K562 (cell line): ENCODE measurements around the gene OAT. TPM values are rescaled to one million over a fixed set of nuclear protein-coding genes. Genes with fewer than 3 reads are reported as not detected.

ENCODE experiments used
- CREM ChIP-seq: IDR thresholded peaks from 2 replicates; pipeline ENCODE4 v1.6.1; 2014; ENCODE audit warnings: antibody characterized with exemption, low read depth
- EP400 ChIP-seq: fragments of 450-650 bp; IDR thresholded peaks from 2 replicates; pipeline ENCODE4 v1.6.1; 2017; ENCODE audit warnings: antibody characterized with exemption, mild to moderate bottlenecking, moderate library complexity
- NONO ChIP-seq, 2 experiments: fragments of 200-400 bp in 1 of 2; fragments of 450-650 bp in 1 of 2; formaldehyde crosslinking in 1 of 2; IDR thresholded peaks; 2 replicates each; pipeline ENCODE4 v1.6.1; 2017; ENCODE audit warnings: low read depth in 2 of 2, mild to moderate bottlenecking in 2 of 2, moderate library complexity in 2 of 2, low read length in 1 of 2
- polyA plus RNA-seq, 8 experiments: library from polyadenylated mRNA; depleted of rRNA in 4 of 8; stranded (reverse) in 5 of 8; unstranded in 3 of 8; fragments of >200 nt; fragmentation: Nextera tagmentation in 2 of 8; fragmentation: Illumina TruSeq in 1 of 8; extraction: Ambion mirVana in 2 of 8; extraction: Trizol in 1 of 8; gene quantifications; 2 replicates each; pipeline versions ENCODE4 v1.2.1 to v1.2.3, GENCODE V29; 2011 to 2014; ENCODE audit warnings: inconsistent platforms in 1 of 8, missing spikeins in 1 of 8
- total RNA-seq, 7 experiments: library from RNA; depleted of rRNA in 6 of 7; stranded (reverse); fragments of >200 nt in 6 of 7; fragmentation: Illumina TruSeq in 2 of 7; extraction: Trizol in 2 of 7; gene quantifications; 2 replicates each; pipeline versions ENCODE4 v1.2.1 to v1.2.3, GENCODE V29; 2011 to 2021; ENCODE audit warnings: low replicate concordance in 1 of 7
- TF ChIP-seq, protein P1 (sequence below), 2 experiments: fragments of 450-650 bp; formaldehyde crosslinking in 1 of 2; IDR thresholded peaks; 2 replicates each; pipeline versions ENCODE4 v1.4.0 to v1.6.1; 2014 to 2020; ENCODE audit warnings: mild to moderate bottlenecking in 2 of 2, borderline replicate concordance in 1 of 2, low read depth in 1 of 2
- TF ChIP-seq, protein P2 (sequence below), 2 experiments: IDR thresholded peaks; 2 replicates each; pipeline ENCODE4 v1.6.1; 2011; ENCODE audit warnings: borderline replicate concordance in 1 of 2, control low read depth in 1 of 2, low read depth in 1 of 2, low read length in 1 of 2, mild to moderate bottlenecking in 1 of 2, mixed read lengths in 1 of 2, moderate library complexity in 1 of 2; ENCODE audit not compliant: insufficient read depth in 1 of 2, insufficient read length in 1 of 2, poor library complexity in 1 of 2, severe bottlenecking in 1 of 2; ENCODE audit errors: extremely low read depth in 1 of 2
- TF ChIP-seq, protein P3 (sequence below): sonication (generic); formaldehyde crosslinking; IDR thresholded peaks from 2 replicates; pipeline ENCODE4 v1.5.0; 2020; ENCODE audit warnings: missing genetic modification reagents
- TF ChIP-seq, protein P4 (sequence below), 2 experiments: IDR thresholded peaks; 2 replicates each; pipeline ENCODE4 v1.6.1; 2012; ENCODE audit warnings: improper control_type of control experiment in 2 of 2, low read depth in 2 of 2, low read length in 2 of 2, borderline replicate concordance in 1 of 2
- TF ChIP-seq, protein P5 (sequence below): IDR thresholded peaks from 2 replicates; pipeline ENCODE4 v1.6.1; 2014; ENCODE audit warnings: antibody characterized with exemption

OAT gene
- total and polyA plus RNA-seq, 9 of the 15 experiments (the other 6 are each of a cell fraction or from before 2014, with no cell fraction given): 100 to 312 (median 163) TPM

DNA sequence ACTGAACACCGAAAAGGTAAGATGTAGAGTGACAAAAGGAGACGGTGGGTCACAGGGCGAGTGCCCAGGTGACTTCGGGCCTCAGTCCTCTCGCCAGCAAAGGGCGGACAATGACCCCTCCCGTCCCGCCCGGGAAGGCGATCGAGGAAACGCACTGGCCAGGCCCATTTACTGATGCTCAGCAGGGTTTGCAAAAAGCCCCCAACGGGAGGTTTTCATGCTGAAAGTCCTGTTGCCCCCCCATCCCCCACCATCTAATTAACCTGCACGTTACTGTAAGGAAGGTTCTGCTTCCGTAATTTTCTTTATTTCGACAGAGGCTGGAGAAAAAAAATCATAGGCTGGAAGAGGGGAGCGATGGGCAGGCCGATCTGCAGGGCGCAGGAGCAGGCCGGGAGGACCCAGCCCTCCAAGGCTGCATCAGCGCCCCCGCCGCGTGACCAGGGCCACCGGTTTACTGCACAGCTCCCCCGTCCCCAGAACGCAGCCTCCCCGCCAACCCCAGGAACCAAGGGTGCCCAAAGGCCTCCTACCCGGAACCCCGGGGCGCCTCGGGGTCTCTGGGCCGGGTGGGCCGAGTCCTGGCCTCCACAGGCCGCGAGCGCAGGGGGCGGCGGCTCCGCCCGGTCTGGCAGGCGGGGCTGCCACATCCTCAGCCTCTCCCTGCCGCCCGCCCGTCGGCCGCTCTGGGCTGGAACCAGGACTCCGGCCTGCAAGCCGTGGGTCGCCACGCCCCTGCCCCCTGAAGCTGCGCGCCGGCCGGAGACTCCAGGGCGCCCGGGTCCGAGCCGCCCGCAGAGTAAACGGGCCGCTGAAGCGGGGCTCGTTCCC lies 613 bp downstream of the OAT start (continued):
- TF ChIP-seq, protein P1, sequence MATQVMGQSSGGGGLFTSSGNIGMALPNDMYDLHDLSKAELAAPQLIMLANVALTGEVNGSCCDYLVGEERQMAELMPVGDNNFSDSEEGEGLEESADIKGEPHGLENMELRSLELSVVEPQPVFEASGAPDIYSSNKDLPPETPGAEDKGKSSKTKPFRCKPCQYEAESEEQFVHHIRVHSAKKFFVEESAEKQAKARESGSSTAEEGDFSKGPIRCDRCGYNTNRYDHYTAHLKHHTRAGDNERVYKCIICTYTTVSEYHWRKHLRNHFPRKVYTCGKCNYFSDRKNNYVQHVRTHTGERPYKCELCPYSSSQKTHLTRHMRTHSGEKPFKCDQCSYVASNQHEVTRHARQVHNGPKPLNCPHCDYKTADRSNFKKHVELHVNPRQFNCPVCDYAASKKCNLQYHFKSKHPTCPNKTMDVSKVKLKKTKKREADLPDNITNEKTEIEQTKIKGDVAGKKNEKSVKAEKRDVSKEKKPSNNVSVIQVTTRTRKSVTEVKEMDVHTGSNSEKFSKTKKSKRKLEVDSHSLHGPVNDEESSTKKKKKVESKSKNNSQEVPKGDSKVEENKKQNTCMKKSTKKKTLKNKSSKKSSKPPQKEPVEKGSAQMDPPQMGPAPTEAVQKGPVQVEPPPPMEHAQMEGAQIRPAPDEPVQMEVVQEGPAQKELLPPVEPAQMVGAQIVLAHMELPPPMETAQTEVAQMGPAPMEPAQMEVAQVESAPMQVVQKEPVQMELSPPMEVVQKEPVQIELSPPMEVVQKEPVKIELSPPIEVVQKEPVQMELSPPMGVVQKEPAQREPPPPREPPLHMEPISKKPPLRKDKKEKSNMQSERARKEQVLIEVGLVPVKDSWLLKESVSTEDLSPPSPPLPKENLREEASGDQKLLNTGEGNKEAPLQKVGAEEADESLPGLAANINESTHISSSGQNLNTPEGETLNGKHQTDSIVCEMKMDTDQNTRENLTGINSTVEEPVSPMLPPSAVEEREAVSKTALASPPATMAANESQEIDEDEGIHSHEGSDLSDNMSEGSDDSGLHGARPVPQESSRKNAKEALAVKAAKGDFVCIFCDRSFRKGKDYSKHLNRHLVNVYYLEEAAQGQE (IDR thresholded peaks at IDR 0.05; ENCODE audit: borderline replicate concordance): 0 out of 2 replicates have a peak, but pooled peaks have one; percentile 5
- TF ChIP-seq, protein P1 (CRISPR knock-in tag; IDR thresholded peaks at IDR 0.05; ENCODE audit: low read depth): no peak
- TF ChIP-seq, protein P2, sequence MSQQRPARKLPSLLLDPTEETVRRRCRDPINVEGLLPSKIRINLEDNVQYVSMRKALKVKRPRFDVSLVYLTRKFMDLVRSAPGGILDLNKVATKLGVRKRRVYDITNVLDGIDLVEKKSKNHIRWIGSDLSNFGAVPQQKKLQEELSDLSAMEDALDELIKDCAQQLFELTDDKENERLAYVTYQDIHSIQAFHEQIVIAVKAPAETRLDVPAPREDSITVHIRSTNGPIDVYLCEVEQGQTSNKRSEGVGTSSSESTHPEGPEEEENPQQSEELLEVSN (IDR thresholded peaks at IDR 0.05; ENCODE audit: borderline replicate concordance in 1 of 2, extremely low read depth in 1 of 2, insufficient read depth in 1 of 2, insufficient read length in 1 of 2, low read depth in 1 of 2, low read length in 1 of 2, poor library complexity in 1 of 2, severe bottlenecking in 1 of 2): peak in 1 of 2 experiments; percentile 23
- TF ChIP-seq, protein P3, sequence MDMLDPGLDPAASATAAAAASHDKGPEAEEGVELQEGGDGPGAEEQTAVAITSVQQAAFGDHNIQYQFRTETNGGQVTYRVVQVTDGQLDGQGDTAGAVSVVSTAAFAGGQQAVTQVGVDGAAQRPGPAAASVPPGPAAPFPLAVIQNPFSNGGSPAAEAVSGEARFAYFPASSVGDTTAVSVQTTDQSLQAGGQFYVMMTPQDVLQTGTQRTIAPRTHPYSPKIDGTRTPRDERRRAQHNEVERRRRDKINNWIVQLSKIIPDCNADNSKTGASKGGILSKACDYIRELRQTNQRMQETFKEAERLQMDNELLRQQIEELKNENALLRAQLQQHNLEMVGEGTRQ (CRISPR knock-in tag): peak; percentile 57
- TF ChIP-seq CREM (0 out of 2 replicates have a peak, but pooled peaks have one; percentile 18), NONO (IDR thresholded peaks at IDR 0.05; ENCODE audit: low read depth in 2 of 2, low read length in 1 of 2) (peak in 1 of 2 experiments; percentile 94; a peak in 1 of 4 replicates), EP400 (peak; percentile 14; the same call in 1 of the 2 replicates)
- TF ChIP-seq, protein P4, sequence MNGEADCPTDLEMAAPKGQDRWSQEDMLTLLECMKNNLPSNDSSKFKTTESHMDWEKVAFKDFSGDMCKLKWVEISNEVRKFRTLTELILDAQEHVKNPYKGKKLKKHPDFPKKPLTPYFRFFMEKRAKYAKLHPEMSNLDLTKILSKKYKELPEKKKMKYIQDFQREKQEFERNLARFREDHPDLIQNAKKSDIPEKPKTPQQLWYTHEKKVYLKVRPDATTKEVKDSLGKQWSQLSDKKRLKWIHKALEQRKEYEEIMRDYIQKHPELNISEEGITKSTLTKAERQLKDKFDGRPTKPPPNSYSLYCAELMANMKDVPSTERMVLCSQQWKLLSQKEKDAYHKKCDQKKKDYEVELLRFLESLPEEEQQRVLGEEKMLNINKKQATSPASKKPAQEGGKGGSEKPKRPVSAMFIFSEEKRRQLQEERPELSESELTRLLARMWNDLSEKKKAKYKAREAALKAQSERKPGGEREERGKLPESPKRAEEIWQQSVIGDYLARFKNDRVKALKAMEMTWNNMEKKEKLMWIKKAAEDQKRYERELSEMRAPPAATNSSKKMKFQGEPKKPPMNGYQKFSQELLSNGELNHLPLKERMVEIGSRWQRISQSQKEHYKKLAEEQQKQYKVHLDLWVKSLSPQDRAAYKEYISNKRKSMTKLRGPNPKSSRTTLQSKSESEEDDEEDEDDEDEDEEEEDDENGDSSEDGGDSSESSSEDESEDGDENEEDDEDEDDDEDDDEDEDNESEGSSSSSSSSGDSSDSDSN (IDR thresholded peaks at IDR 0.05; ENCODE audit: borderline replicate concordance in 1 of 2, low read depth in 2 of 2, low read length in 2 of 2): 0 out of 4 replicates have a peak, but pooled peaks of 1 of the 2 experiments have one; percentile 19
- TF ChIP-seq, protein P5, sequence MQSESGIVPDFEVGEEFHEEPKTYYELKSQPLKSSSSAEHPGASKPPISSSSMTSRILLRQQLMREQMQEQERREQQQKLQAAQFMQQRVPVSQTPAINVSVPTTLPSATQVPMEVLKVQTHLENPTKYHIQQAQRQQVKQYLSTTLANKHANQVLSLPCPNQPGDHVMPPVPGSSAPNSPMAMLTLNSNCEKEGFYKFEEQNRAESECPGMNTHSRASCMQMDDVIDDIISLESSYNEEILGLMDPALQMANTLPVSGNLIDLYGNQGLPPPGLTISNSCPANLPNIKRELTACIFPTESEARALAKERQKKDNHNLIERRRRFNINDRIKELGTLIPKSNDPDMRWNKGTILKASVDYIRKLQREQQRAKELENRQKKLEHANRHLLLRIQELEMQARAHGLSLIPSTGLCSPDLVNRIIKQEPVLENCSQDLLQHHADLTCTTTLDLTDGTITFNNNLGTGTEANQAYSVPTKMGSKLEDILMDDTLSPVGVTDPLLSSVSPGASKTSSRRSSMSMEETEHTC: peak; percentile 56; the same call in 1 of the 2 replicates
